Epithelial cell of prostate (primary cell): Measurements from ENCODE around the gene LCE4A.
"Not testable (repeated sequence)": the region's sequence is repeated elsewhere in the genome, so short reads cannot be mapped to it uniquely, and the experiment has no call there.

Source experiments
- DNase-seq: peaks from one replicate; pipeline ENCODE4 v3.0.0-alpha.2; 2011; ENCODE audit warnings: low read depth, low spot score
- H3K27ac ChIP-seq: fragments of 450-650 bp; 2 replicates; pipeline ENCODE4 v1.5.1; 2017; ENCODE audit warnings: mild to moderate bottlenecking

LCE4A gene, protein sequence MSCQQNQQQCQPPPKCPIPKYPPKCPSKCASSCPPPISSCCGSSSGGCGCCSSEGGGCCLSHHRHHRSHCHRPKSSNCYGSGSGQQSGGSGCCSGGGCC

GRCh38 chr1:152707860-152708259, at the start of gene LCE4A:
TSS of gene LCE4A (plus strand) at chr1:152708160. CDS start at chr1:152709076, 916 bp downstream.
- H3K27ac ChIP-seq: no peak within 1 kb of the TSS
- DNase-seq: no peak

DNA sequence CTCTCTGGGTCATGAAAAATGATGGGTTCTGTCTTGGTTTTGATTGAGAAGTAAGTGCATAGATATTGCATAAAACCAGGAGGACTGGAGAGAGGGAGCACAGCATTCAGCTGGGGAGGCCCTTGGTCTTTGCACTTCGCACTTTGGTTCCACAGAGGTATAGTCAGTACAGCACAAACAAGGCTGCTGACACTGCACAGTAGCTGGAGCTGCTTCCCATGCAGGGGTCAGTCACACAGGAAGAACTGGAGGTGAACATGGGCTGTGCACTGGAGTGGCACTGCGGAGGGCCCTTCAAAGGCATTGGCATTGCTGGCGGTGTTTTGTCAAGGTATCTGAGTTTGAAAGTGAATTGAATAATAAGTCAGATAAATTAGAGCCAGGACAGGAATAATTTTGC, 49.3 kb upstream of the LCE4A start:
- no peak overlapping the region for H3K27ac ChIP-seq
- DNase-seq: no peak

GRCh38 chr1:152663098-152663497, 44.9 kb upstream of the LCE4A start, which contains the start of gene LCE2D:
TSS of gene LCE2D (plus strand) at chr1:152663380. CDS start at chr1:152664106, 726 bp downstream.
- no peak within 1 kb of the TSS for H3K27ac ChIP-seq
- DNase-seq: no peak

- not testable (repeated sequence) for H3K27ac ChIP-seq, DNase-seq
Measured at GRCh38 chr1:152666171-152666570, 41.8 kb upstream of the LCE4A start.

DNA sequence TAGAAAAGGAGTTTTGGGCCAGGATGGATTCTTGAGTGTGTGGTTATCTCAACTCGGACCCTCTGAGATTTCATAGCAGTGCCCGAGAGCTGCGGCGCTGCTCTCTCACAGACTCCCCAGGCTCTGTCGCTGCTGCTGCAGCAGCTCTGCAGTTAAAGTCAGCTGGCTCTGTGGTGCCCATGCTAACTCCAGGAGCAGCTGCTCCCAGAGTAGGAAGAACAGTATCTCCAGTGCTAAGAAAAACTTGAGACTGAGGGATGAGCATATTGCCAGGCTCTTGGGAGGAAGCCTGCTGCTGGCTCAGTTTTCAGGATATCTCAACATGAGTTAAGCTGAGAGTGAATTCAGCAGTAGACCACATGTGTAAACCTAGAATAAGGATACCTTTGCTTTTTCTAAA, 40.3 kb upstream of the LCE4A start:
- H3K27ac ChIP-seq: no peak overlapping the region
- DNase-seq: no peak

DNA sequence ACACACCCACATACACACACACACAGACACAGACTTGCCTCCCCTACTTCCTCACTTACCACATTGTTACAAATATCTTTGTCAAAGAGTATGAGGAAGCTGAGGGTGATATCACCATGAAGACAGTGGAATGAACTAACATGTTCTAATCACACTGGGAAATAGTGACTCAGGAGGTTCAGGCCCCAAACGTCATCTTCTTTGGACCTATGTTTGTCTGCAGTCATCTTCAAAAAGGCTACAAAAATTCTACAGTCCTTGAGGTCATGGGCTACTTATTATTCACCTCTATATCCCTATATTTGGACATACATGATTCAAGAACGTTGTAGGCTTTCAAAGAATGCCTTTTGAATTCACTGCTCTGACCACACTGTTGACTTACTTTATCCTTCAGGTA, 34.9 kb upstream of the LCE4A start:
- H3K27ac ChIP-seq: no peak overlapping the region
- DNase-seq: peak; percentile 34

GRCh38 chr1:152674983-152675382, 33.0 kb upstream of the LCE4A start, which contains the start of gene LCE2C:
TSS of gene LCE2C (plus strand) at chr1:152675279. CDS start at chr1:152676016, 737 bp downstream.
- not testable (repeated sequence) for DNase-seq, H3K27ac ChIP-seq

- DNase-seq: no peak
- no peak overlapping the region for H3K27ac ChIP-seq
Measured at GRCh38 chr1:152679459-152679858, 28.5 kb upstream of the LCE4A start.

GRCh38 chr1:152681616-152682015, 26.3 kb upstream of the LCE4A start:
- H3K27ac ChIP-seq: no peak overlapping the region
- no peak for DNase-seq

- no peak overlapping the region for H3K27ac ChIP-seq
- DNase-seq: no peak
Measured at GRCh38 chr1:152683846-152684245, 24.1 kb upstream of the LCE4A start.

GRCh38 chr1:152685823-152686222, 22.1 kb upstream of the LCE4A start, which contains the start of gene LCE2B:
TSS of gene LCE2B (plus strand) at chr1:152686123. CDS start at chr1:152686844, 721 bp downstream.
- not testable (repeated sequence) for DNase-seq, H3K27ac ChIP-seq

DNA sequence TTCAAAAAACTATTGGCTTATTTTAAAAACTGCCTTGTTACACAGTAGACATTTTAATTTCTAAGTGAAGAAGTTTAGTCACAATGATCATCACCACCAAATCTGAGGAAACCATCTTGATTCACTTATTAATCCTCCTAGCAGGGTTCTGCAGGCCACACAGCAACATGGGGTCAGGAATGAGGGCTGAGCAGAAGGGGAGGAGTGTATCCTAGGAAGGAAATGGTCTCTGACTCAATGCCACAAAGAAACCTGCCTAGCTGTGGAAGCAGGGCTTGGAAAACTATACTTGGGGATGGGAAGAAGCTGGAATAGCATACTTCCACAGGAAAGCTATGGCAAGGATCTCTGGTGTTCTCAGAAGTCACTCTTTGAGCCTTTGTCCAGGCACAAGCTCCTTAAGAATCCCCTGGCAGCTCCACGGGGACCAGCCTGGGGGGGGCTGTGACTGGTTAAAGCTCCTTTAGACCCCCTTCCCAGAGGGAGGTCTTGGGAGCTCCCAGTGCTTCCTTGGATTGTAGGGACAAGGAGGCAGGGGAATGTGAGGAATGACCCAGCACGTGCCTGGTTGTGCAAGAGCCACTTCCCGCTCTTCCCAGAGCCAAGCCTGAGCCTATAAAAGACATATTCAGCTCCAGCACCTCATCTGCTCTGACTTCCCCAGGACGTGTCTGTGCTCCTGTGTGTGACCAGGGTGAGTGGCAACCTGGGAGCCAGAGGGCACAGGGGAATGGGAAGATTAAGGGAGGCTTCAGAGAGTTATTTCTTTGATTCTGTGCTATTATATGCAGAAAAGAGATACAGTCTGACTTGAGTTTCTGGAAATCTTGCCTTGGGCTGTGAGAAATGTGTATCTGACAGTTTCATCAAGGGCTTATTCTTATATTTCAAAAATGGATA, 10.0 kb upstream of the LCE4A start, which contains the start of gene LCE2A:
LCE2A (plus strand) TSS at position 645 of the 900 bp plus-strand sequence. CDS start 557 bp downstream, outside the sequence.
- no peak within 1 kb of the TSS for H3K27ac ChIP-seq

GRCh38 chr1:152699746-152700145, 8.2 kb upstream of the LCE4A start:
- DNase-seq: no peak
- no peak overlapping the region for H3K27ac ChIP-seq

More for the DNA sequence above, 10.0 kb upstream of the LCE4A start, which contains the start of gene LCE2A:
- DNase-seq: no peak

- DNase-seq: peak; percentile 66
- H3K27ac ChIP-seq: peak overlapping the region; percentile 32
Measured at GRCh38 chr1:152718238-152718637, 10.3 kb downstream of the LCE4A start.

DNA sequence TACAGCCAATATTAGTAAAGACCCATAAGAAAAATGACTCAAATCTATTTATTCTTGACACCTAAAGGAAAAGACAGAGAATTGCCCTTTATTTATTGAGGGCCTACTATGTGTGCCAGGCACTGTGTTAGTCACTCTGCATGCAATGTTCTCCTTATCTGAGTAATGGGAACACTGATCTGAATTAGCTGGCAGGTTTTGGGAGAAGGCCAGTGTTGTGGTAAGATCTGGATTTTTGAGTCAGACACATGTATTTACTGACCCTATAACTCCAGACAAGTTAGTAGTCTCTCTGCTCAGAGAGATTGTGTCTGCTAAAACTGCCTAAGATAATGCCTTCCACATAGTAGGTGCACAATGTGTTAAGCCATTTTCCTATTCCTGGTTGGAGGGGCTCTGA, 17.3 kb downstream of the LCE4A start:
- H3K27ac ChIP-seq: no peak overlapping the region
- no peak for DNase-seq

GRCh38 chr1:152728986-152729385, 21.0 kb downstream of the LCE4A start:
- H3K27ac ChIP-seq: no peak overlapping the region
- no peak for DNase-seq

GRCh38 chr1:152735648-152736047, 27.7 kb downstream of the LCE4A start:
- no peak overlapping the region for H3K27ac ChIP-seq
- DNase-seq: no peak

GRCh38 chr1:152737997-152738396, 30.0 kb downstream of the LCE4A start:
- no peak for DNase-seq
- H3K27ac ChIP-seq: no peak overlapping the region

DNA sequence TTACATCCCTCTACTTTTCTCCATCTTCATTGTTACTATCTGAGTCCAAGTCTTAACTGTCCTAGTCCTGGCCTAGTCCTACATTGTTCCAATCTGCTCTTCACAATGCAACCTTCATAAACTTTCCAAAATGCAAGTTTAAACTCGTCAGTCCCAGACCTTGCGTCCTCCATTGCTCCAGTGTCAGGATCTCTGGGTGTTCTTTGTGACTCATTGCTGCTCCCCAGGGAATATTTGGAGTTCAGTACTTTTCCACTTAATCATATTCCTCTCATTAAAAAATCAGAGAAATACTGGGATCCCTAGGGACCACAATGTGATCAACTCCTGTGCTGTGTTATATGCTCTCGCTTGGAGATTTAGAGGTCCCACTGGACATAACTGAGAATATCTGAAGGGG, 31.9 kb downstream of the LCE4A start:
- DNase-seq: no peak
- H3K27ac ChIP-seq: no peak overlapping the region

GRCh38 chr1:152741656-152742055, 33.7 kb downstream of the LCE4A start:
- no peak for DNase-seq
- H3K27ac ChIP-seq: no peak overlapping the region
